ENCODE results near the gene SLC22A12. TPM values are rescaled to one million over a fixed set of nuclear protein-coding genes. Genes with fewer than 3 reads are reported as not detected.

The SLC22A12 gene
- total and polyA plus RNA-seq, 2 experiments from 2014 or later, result not detected

DNA sequence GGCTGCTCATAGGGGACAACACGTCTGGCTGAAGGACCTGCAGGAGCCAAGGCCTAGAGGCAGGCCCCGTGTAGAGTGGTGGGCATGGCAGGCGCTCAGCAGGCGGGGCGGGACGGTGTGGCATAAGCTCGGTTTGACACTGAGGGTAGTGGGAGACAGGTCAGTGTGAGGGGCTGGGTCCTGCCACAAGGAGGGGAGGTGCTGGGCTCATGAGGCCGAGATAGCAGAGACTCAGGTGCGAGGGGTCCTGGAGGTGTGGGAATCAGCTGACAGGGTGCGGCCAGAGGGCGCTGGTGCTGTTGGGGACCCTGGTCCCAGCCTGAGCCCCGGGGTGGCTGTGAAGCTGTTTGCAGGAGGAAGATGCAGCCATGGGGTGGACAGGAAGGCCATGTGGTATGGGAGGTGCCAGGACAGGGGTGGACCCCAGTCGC lies 6.7 kb downstream of the SLC22A12 start:
- Histone ChIP-seq H3K9me3 (ENCODE audit: low read depth) (no peaks in the 10 kb centered on the region), H3K4me1 (ENCODE audit: low read depth) (no peaks in the 10 kb centered on the region), H3K27ac (no peak overlapping the region), H3K36me3 (no peaks in the 10 kb centered on the region), H3K27me3 (no peaks in the 10 kb centered on the region), H3K4me3 (no peak overlapping the region)
- no peak for DNase-seq (ENCODE audit: low read depth in 1 of 2, low spot score in 1 of 2)
- TF ChIP-seq, protein P1, sequence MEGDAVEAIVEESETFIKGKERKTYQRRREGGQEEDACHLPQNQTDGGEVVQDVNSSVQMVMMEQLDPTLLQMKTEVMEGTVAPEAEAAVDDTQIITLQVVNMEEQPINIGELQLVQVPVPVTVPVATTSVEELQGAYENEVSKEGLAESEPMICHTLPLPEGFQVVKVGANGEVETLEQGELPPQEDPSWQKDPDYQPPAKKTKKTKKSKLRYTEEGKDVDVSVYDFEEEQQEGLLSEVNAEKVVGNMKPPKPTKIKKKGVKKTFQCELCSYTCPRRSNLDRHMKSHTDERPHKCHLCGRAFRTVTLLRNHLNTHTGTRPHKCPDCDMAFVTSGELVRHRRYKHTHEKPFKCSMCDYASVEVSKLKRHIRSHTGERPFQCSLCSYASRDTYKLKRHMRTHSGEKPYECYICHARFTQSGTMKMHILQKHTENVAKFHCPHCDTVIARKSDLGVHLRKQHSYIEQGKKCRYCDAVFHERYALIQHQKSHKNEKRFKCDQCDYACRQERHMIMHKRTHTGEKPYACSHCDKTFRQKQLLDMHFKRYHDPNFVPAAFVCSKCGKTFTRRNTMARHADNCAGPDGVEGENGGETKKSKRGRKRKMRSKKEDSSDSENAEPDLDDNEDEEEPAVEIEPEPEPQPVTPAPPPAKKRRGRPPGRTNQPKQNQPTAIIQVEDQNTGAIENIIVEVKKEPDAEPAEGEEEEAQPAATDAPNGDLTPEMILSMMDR (IDR thresholded peaks at IDR 0.05; ENCODE audit: low read depth, low read length), result no peak

- H3K4me3 ChIP-seq, result no peak overlapping the region
- DNase-seq (ENCODE audit: low read depth in 1 of 2, low spot score in 1 of 2), result no peak
- no peaks in the 10 kb centered on the region for H3K36me3 ChIP-seq
- no peaks in the 10 kb centered on the region for H3K4me1 ChIP-seq (ENCODE audit: low read depth)
- no peaks in the 10 kb centered on the region for H3K27me3 ChIP-seq
- no peaks in the 10 kb centered on the region for H3K9me3 ChIP-seq (ENCODE audit: low read depth)
- TF ChIP-seq, protein P1 (IDR thresholded peaks at IDR 0.05; ENCODE audit: low read depth, low read length), result no peak
- no peak overlapping the region for H3K27ac ChIP-seq
Measured at GRCh38 chr11:64598106-64598796, 7.2 kb downstream of the SLC22A12 start.

GRCh38 chr11:64598797-64599697 lies 8.0 kb downstream of the SLC22A12 start:
- Histone ChIP-seq H3K36me3 (no peaks in the 10 kb centered on the region), H3K27me3 (no peaks in the 10 kb centered on the region), H3K9me3 (ENCODE audit: low read depth) (no peaks in the 10 kb centered on the region), H3K4me1 (ENCODE audit: low read depth) (no peaks in the 10 kb centered on the region), H3K4me3 (no peak overlapping the region), H3K27ac (no peak overlapping the region)
- TF ChIP-seq, protein P1 (IDR thresholded peaks at IDR 0.05; ENCODE audit: low read depth, low read length), result no peak
- no peak for DNase-seq (ENCODE audit: low read depth in 1 of 2, low spot score in 1 of 2)

GRCh38 chr11:64599698-64600211 lies 8.7 kb downstream of the SLC22A12 start:
- Histone ChIP-seq H3K27me3 (no peaks in the 10 kb centered on the region), H3K9me3 (ENCODE audit: low read depth) (no peaks in the 10 kb centered on the region), H3K36me3 (no peaks in the 10 kb centered on the region), H3K27ac (no peak overlapping the region), H3K4me3 (no peak overlapping the region), H3K4me1 (ENCODE audit: low read depth) (no peaks in the 10 kb centered on the region)
- DNase-seq (ENCODE audit: low read depth in 1 of 2, low spot score in 1 of 2), result no peak
- TF ChIP-seq, protein P1 (IDR thresholded peaks at IDR 0.05; ENCODE audit: low read depth, low read length), result no peak

DNA sequence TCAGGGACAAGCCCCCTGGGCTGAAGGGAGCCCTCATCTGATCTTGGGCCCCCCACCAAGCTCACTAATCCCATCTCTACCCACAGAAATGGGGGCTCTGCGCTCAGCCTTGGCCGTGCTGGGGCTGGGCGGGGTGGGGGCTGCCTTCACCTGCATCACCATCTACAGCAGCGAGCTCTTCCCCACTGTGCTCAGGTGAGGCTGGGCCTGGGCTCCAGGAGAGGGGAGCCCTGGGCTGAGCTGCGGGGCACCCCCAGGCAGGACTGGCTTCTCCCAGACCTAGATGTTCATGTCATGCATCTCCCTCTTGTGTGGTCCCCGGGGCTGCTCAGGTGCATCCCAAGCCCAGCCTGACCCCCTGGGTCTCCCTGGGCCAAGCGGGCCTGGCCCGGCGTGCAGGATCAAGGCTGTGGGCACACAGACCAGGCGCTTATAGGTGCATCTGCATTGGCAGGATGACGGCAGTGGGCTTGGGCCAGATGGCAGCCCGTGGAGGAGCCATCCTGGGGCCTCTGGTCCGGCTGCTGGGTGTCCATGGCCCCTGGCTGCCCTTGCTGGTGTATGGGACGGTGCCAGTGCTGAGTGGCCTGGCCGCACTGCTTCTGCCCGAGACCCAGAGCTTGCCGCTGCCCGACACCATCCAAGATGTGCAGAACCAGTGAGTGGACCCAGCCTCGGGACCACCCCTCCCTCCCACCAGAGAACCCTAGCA lies 9.4 kb downstream of the SLC22A12 start:
- Histone ChIP-seq H3K4me3 (no peak overlapping the region), H3K27ac (no peak overlapping the region), H3K4me1 (ENCODE audit: low read depth) (no peaks in the 10 kb centered on the region), H3K9me3 (ENCODE audit: low read depth) (no peaks in the 10 kb centered on the region), H3K36me3 (no peaks in the 10 kb centered on the region), H3K27me3 (no peaks in the 10 kb centered on the region)
- TF ChIP-seq, protein P1 (IDR thresholded peaks at IDR 0.05; ENCODE audit: low read depth, low read length), result no peak
- no peak for DNase-seq (ENCODE audit: low read depth in 1 of 2, low spot score in 1 of 2)

All from cardiac muscle cell (in vitro differentiated cells and primary cell).